MV-4-11 (cell line): Measurements from ENCODE around the gene EPB41L2.
"Not testable (repeated sequence)": the region's sequence is repeated elsewhere in the genome, so short reads cannot be mapped to it uniquely, and the experiment has no call there.

Experiments
- DNase-seq: peaks from one replicate; lab custom pipeline; 2025; lab: John Stamatoyannopoulos, UW

EPB41L2 gene

DNA sequence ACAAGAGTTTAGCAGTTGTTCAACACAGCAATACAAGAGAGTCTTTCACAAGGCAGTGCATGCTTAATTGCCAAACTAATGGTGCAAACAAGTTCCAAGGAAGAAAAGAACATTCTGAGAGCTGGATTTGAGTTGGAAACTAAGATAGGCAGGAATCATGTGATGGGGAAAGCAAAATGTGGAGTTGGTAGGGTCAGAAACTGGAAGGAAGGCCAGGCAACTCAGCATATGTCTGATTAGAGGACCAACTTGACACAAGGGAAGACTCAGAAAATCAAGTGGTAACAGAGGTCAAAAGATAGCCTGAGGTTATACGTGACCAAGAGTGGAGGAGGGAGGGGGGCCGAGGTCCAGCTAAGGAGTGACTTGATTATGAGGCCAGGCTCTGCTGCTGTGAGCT lies 118.6 kb downstream of the EPB41L2 start:
- no peak for DNase-seq

DNA sequence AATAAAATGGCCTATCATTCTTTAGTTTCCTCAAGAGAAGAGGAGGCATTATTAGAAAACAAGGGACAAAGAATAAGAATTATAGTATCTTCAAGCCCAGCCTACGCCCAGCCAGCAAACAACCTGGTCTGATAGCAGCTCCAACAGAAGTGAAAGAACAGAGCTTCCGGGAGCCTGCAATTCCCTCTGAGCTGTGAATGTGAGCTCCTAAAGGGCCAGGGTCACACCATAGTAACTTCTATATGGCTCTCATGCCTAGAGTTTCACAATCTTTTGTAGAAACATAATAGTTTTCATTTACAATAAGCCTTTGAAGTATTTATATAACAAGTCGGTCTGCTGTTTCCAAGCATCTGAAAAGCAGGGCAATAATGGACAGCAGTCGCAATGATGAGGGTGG lies 119.3 kb downstream of the EPB41L2 start:
- no peak for DNase-seq

DNA sequence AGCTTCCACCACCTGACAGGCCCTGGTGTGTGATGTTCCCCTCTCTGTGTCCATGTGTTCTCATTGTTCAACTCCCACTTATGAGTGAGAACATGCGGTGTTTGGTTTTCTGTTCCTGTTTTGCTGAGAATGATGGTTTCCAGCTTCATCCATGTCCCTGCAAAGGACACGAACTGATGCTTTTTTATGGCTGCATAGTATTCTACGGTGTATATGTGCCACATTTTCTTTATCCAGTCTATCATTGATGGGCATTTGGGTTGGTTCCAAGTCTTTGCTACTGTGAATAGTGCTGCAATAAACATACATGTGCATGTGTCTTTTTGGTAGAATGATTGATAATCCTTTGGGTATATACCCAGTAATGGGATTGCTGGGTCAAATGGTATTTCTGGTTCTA lies 120.3 kb downstream of the EPB41L2 start:
- DNase-seq = not testable (repeated sequence)

GRCh38 chr6:130937942-130938604 lies 125.0 kb downstream of the EPB41L2 start:
- no peak for DNase-seq

GRCh38 chr6:130936933-130937332 lies 126.1 kb downstream of the EPB41L2 start:
- no peak for DNase-seq

- DNase-seq = no peak
Observed at GRCh38 chr6:130935978-130936377, 127.1 kb downstream of the EPB41L2 start.

GRCh38 chr6:130934848-130935585 lies 128.0 kb downstream of the EPB41L2 start:
- DNase-seq = no peak

DNA sequence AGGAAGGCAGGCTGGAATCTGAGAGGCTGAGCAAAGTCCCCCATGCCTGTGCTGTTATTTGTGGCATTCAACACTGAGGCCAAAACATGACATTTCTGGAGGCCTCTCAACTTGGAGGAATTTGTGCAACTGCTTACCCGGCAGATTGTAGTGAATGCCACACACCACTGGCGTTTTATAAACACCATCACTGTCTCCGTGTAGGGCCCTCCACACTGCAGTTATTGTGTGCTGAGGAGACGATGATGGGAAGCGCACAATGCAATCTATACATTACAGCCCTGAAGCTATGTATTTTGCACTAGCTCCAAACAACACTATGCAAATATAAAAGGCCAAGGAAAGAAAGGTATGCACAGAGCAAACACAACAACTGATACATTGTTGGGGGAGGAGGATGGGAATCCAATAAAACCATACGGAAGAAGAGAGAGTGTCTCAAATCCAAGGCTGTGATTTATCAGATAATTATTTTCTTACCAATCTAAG lies 129.3 kb downstream of the EPB41L2 start:
- no peak for DNase-seq

DNA sequence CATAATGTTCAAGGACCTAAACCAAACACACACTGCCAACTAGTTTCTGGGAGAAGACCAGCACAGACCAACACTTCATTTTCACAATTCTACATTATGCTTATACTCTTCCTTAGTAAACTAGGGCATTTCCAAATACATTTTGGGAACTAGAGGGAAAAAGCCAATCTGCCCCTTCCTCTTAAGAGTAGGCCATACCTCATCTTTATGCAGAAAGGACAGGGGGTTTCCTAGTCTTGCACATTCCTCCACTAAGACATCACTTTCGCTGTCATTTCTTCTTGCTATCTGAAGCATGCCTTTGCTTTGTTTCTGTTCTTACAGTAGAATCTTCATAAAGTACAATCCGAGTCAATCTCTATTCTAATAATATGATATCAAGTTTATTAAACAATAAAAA lies 130.1 kb downstream of the EPB41L2 start:
- DNase-seq = no peak

DNA sequence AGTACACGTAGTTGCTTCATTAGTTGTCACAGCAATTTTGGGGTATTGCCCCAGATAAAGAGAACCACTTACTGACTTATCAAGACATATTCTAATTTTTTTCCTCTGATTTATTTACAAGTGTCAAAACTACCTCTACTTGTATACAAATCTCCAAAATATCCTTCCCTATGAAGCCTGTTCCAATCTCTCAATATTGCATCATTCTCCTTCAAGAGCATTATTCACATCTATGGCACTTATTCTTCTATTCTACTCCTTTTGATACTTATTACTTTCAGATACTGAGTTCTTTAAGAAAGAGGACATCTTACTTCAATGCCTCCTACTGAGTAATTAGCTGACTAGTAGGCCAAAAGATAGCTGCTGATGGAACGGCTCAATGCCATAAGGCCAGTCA lies 130.6 kb downstream of the EPB41L2 start:
- no peak for DNase-seq

DNA sequence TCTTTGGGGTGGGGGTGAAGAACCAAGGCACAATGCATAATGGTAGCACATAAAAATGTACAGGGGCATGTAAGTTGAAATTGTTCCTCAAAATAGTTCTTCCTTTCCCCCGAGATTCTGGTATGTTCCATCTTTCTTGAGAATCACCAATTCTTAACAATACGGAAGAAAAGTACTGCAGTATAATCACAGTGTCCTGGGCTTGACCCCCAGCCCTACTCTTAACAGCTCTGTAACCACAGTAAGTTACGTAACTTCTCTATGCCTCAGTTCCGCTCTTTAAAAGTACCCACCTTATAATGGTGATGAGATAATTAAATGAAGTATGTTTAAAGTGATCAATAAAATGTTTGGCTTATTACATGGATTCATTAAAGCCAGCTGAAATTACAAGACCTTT lies 131.4 kb downstream of the EPB41L2 start:
- peak; percentile 85 for DNase-seq

GRCh38 chr6:130929036-130929678 lies 133.9 kb downstream of the EPB41L2 start:
- DNase-seq = no peak

GRCh38 chr6:130928158-130928912 lies 134.7 kb downstream of the EPB41L2 start:
- peak; percentile 96 for DNase-seq

DNA sequence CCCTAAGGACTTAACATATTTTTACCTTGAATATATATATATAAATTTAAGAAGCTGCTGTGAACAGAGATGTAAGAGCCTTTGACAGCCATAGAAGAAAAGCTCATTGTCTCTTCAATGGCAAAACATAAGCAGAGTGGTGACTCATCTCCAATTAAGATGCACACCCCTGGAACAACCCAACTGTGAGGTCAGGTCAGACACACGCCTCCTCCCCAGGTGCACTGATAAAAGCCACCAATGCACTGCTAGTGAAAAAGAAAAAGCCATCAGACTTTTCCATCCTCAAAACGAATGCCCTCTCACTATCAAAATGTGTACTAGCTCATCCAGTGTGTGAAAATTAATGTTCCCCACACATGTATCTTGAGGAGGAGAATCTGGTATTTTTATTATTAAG lies 135.7 kb downstream of the EPB41L2 start:
- DNase-seq = no peak

- DNase-seq = peak; percentile 30
Observed at GRCh38 chr6:130923350-130923749, 139.7 kb downstream of the EPB41L2 start.

DNA sequence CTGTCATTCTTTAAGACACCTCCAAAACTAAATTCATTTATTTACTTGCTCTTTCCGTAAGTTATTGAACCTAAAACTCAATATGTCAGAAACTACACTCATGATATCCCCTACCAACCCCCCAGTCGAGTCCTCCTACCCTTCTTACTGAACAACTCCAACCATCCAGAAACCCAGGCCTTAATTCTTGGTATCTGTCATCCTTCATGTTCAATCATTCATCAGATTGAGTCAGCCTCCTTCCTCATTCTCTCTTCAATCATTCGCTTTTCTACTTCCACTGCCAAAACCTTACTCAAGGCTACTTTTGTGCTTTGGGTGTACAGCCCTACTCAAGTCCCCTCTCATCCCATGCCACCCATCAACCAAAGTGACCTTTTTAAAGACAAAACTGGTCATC lies 140.1 kb downstream of the EPB41L2 start:
- no peak for DNase-seq

GRCh38 chr6:130920969-130921368 lies 142.1 kb downstream of the EPB41L2 start:
- no peak for DNase-seq

DNA sequence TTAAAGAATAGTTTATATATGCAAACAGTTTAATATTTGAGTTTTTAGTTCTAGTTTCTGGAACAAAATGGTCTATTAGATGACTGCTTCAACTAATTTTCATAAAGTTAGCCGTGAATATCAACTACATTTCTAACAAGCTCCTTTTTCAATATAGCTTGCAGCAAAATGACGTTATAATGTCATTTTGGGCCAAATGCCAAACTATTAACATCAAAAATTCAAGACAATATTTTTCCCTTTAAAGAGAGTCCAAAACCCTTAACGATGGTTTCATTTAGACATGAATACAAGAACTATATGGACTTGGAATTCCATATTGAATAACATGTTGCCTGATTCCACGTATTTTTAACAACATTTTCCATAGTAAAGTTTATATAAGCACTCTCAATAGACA lies 144.9 kb downstream of the EPB41L2 start:
- no peak for DNase-seq

DNA sequence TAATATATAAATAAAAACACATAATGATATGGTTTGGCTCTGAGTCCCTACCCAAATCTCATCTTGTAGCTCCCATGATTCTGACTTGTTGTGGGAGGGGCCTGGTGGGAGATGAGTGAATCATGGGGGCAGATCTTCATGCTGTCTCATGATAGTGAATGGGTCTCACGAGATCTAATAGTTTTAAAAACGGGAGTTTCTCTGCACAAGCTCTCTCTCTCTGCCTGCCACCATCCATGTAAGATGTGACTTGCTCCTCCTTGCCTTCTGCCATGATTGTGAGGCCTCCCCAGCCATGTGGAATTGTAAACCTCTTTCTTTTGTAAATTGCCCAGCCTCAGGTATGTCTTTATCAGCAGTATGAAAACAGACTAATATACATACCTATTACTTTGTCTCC lies 147.4 kb downstream of the EPB41L2 start:
- not testable (repeated sequence) for DNase-seq

- peak; percentile 35 for DNase-seq
Observed at GRCh38 chr6:130913120-130913519, 149.9 kb downstream of the EPB41L2 start.

- DNase-seq = no peak
Observed at GRCh38 chr6:130912434-130912833, 150.6 kb downstream of the EPB41L2 start.

DNA sequence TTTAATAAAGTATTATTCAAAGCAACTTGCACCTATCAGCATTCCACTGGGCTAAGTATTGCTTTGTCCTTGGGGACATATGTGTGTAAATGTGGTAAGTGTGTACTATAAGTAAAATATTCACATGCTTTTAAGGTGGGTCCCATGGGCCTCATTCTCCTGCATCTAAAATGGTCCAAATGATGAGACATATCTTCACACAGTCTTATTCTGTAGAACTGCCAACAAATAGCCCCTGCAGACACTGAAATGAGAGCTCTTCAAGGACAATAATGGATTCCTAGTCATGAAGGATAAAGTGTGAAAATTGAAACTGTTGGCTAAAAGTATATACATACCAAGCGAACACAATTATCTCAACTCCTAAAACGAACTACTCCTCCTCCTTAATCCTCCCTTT lies 154.1 kb downstream of the EPB41L2 start:
- DNase-seq = no peak
